Measurements from ENCODE around the gene NAA35. TPM values are rescaled to one million over a fixed set of nuclear protein-coding genes. Genes with fewer than 3 reads are reported as not detected.
"Not testable (repeated sequence)": the region's sequence is repeated elsewhere in the genome, so short reads cannot be mapped to it uniquely, and the experiment has no call there.

NAA35 gene
- total and polyA plus RNA-seq, 7 experiments from 2014 or later, result 14.4 to 28.6 (median 23.4) TPM

DNA sequence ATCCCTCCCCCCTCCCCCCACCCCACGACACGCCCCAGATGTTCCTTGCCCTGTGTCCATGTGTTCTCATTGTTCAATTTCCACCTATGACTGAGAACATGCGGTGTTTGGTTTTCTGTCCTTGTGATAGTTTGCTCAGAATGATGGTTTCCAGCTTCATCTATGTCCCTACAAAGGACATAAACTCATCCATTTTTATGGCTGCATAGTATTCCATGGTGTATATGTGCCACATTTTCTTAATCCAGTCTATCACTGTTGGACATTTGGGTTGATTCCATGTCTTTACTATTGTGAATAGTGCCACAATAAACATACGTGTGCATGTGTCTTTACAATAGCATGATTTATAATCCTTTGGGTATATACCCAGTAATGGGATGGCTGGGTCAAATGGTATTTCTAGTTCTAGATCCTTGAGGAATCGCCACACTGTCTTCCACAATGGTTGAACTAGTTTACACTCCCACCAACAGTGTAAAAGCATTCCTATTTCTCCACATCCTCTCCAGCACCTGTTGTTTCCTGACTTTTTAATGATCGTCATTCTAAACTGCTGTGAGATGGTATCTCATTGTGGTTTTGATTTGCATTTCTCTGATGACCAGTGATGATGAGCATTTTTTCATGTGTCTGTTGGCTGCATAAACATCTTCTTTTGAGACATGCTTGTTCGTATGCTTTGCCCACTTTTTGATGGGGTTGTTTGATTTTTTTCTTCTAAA, 107.2 kb downstream of the NAA35 start:
- H3K36me3 Mint-ChIP-seq; H3K27me3 ChIP-seq (ENCODE audit: control insufficient read depth in 2 of 2, insufficient read depth in 2 of 2, low read length in 2 of 2); CTCF ChIA-PET; H3K9me3 ChIP-seq (ENCODE audit: control insufficient read depth in 2 of 3, low read length in 3 of 3); H3K27ac Mint-ChIP-seq; H3K27ac ChIP-seq (ENCODE audit: low read depth, low read length); intact Hi-C loops (cut with micrococcal nuclease); H3K4me3 Mint-ChIP-seq; H3K36me3 ChIP-seq (ENCODE audit: control insufficient read depth in 2 of 3, insufficient read depth in 3 of 3, low read length in 3 of 3); H3K9me3 Mint-ChIP-seq; DNase-seq; POLR2A ChIA-PET; H3K4me1 ChIP-seq (ENCODE audit: control insufficient read depth in 2 of 2, insufficient read depth in 2 of 2, low read length in 2 of 2); H3K4me3 ChIP-seq (ENCODE audit: low read length); ATAC-seq; H3K4me1 Mint-ChIP-seq: not testable (repeated sequence)
- H3K27me3 Mint-ChIP-seq, result peaks cover 0 to 11% (median 4%) of the 10 kb centered on the region in 5 donors

DNA sequence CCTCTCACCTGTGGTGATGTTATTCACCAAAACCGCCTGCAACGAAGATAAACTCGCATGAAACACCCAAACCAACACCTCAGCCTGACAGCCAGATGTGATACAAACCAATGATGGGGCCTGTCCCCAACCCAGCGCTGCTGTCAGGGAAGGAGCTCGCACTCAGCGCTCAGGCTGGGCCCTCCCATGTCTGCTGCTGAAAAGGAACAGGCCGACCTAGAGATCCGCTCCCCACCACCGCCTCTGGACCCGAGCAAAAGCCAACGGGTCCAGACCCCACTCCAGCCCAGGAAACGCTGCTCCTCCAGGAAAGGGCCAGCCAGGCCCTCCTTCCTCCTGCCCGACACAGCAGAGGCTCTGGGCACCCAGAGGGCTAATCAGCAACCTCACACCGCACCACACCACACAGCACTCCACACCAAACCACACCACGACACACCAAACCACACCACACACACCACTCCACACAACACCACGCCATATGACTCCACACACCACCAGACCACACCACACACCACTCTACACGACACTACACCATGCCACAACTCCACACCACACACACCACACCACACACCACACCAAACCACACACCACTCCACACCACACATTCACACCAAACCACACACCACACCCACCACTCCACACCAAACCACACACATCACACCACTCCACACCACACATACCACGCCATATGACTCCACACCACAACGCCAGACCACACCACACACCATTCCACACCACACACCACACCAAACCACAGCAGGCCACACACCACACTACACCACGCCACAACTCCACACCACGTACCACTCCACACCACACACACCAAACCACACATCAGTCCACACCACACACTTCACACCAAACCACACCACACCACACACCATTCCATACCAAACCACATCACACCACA, 111.9 kb downstream of the NAA35 start:
- H3K27ac Mint-ChIP-seq, result no peak overlapping the region
- POLR2A ChIA-PET, result no interaction called here
- peak; percentile 20 for ATAC-seq

DNA sequence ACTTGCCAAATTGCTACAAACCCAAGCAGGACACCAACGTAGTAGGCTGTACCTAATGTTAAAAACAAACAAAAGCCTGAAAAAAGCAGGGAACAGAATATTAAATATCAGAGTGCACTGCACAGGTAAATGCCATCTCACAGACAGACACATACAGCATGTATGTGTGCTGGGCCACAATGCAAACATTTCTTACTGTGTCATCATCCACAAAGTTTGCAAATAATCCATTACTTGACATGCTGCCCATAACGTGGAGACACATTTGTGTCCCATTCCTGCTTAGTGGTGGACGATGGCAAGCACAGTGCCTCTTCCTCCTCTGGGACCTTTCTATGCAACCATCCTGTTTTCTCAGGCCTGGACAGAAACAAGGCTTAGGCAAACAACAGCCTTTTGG, 113.7 kb downstream of the NAA35 start:
- no peak overlapping the region for H3K27ac ChIP-seq (ENCODE audit: low read depth, low read length)
- H3K4me3 ChIP-seq (ENCODE audit: low read length), result no peak overlapping the region
- no peaks in the 10 kb centered on the region for H3K9me3 ChIP-seq (ENCODE audit: control insufficient read depth in 2 of 3, low read length in 3 of 3)
- no peak overlapping the region for H3K27ac Mint-ChIP-seq
- no peaks in the 10 kb centered on the region for H3K27me3 ChIP-seq (ENCODE audit: control insufficient read depth in 2 of 2, insufficient read depth in 2 of 2, low read length in 2 of 2)
- H3K4me3 Mint-ChIP-seq, result no peak overlapping the region
- ChIA-PET POLR2A (no interaction called here), CTCF (no interaction called here)
- H3K36me3 Mint-ChIP-seq, result no peaks in the 10 kb centered on the region
- H3K4me1 Mint-ChIP-seq, result no peaks in the 10 kb centered on the region
- peaks cover 5 to 19% (median 9%) of the 10 kb centered on the region in 5 donors for H3K27me3 Mint-ChIP-seq
- no peaks in the 10 kb centered on the region for H3K4me1 ChIP-seq (ENCODE audit: control insufficient read depth in 2 of 2, insufficient read depth in 2 of 2, low read length in 2 of 2)
- DNase-seq (no peak), ATAC-seq (no peak)
- no peaks in the 10 kb centered on the region for H3K36me3 ChIP-seq (ENCODE audit: control insufficient read depth in 2 of 3, insufficient read depth in 3 of 3, low read length in 3 of 3)
- H3K9me3 Mint-ChIP-seq, result peaks cover 0 to 2% (median 0%) of the 10 kb centered on the region in 11 donors
- intact Hi-C loops (cut with micrococcal nuclease), result no loop called here

More for the DNA sequence above, 111.9 kb downstream of the NAA35 start:
- DNase-seq, result no peak
- intact Hi-C loops (cut with micrococcal nuclease), result no loop called here
- H3K4me1 Mint-ChIP-seq, result no peaks in the 10 kb centered on the region
- Histone ChIP-seq H3K4me3 (ENCODE audit: low read length) (no peak overlapping the region), H3K4me1 (ENCODE audit: control insufficient read depth in 2 of 2, insufficient read depth in 2 of 2, low read length in 2 of 2) (no peaks in the 10 kb centered on the region), H3K9me3 (ENCODE audit: control insufficient read depth in 2 of 3, low read length in 3 of 3) (no peaks in the 10 kb centered on the region), H3K27me3 (ENCODE audit: control insufficient read depth in 2 of 2, insufficient read depth in 2 of 2, low read length in 2 of 2) (no peaks in the 10 kb centered on the region), H3K27ac (ENCODE audit: low read depth, low read length) (no peak overlapping the region), H3K36me3 (ENCODE audit: control insufficient read depth in 2 of 3, insufficient read depth in 3 of 3, low read length in 3 of 3) (no peaks in the 10 kb centered on the region)
- no peaks in the 10 kb centered on the region for H3K36me3 Mint-ChIP-seq
- H3K27me3 Mint-ChIP-seq, result peaks cover 0 to 11% (median 4%) of the 10 kb centered on the region in 5 donors
- peaks cover 0 to 2% (median 0%) of the 10 kb centered on the region in 11 donors for H3K9me3 Mint-ChIP-seq
- CTCF ChIA-PET, result no interaction called here
- no peak overlapping the region for H3K4me3 Mint-ChIP-seq

DNA sequence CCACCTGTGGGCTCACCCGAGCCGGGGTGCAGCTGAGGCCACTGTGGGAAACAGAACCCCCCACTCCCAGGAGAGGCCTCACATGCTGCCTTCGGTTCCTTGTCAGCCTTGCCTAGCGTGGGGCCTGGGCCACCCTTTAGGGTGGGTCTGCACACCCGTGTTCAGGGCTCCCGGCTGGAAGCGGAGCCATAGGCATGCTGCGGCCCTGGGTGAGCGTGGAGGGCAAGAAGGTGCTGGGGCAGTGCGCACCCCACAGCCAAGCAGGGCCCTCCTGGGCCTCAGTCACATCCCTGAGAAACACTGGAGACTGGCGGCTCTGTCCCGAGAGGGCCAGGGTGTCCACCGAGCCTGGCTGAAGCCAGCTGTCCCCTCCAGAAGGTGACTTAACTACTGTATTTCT, 116.5 kb downstream of the NAA35 start:
- Mint-ChIP-seq H3K4me1 (peaks cover 0 to 2% (median 0%) of the 10 kb centered on the region in 7 donors), H3K27ac (no peak overlapping the region), H3K4me3 (no peak overlapping the region), H3K27me3 (peaks cover 6 to 21% (median 8%) of the 10 kb centered on the region in 5 donors), H3K36me3 (no peaks in the 10 kb centered on the region), H3K9me3 (peaks cover 0 to 2% (median 0%) of the 10 kb centered on the region in 11 donors)
- H3K4me3 ChIP-seq (ENCODE audit: low read length), result no peak overlapping the region
- DNase-seq, result no peak
- ChIA-PET POLR2A (no interaction called here), CTCF (no interaction called here)
- no peaks in the 10 kb centered on the region for H3K9me3 ChIP-seq (ENCODE audit: control insufficient read depth in 2 of 3, low read length in 3 of 3)
- no peaks in the 10 kb centered on the region for H3K4me1 ChIP-seq (ENCODE audit: control insufficient read depth in 2 of 2, insufficient read depth in 2 of 2, low read length in 2 of 2)
- H3K36me3 ChIP-seq (ENCODE audit: control insufficient read depth in 2 of 3, insufficient read depth in 3 of 3, low read length in 3 of 3), result no peaks in the 10 kb centered on the region
- intact Hi-C loops (cut with micrococcal nuclease), result no loop called here
- H3K27ac ChIP-seq (ENCODE audit: low read depth, low read length), result no peak overlapping the region
- no peak for ATAC-seq
- H3K27me3 ChIP-seq (ENCODE audit: control insufficient read depth in 2 of 2, insufficient read depth in 2 of 2, low read length in 2 of 2), result no peaks in the 10 kb centered on the region

DNA sequence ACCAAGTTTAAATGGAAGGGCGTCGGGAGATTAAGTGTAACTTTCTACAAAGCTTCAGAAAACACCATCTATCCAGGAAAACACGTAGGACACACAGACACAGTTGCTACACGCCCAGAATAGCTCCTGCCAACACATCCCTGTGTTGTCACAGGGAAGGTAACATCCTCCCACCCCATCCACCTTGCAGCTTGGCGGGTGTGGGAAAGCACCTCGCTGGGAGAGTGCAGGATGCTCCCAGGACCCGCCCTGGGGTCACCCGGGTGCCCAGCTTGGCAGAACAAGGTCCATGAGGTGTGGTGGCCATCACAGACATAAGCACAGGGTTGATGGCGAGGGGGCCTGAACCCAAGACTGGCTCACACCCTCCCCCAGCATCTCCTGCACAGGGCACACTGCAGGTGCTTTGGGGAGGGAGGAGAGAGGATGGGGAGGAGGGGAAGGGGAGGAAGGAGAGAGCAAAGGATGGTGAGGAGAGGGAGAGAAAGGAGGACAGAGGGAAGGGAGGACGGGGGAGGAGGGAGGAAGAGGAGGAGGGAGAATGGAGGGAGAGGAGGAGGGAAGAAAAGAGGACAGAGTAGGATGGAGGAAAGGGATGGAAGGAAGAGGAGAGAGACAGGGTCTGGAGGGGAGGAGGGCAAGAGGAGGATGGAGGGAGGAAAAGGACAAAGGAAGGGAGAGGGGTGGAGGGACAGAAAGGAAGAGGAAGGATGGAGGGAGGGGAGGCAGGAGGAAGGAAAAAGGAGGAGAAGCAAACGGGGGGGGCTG, 121.2 kb downstream of the NAA35 start:
- H3K27me3 Mint-ChIP-seq, result peaks cover 6 to 25% (median 9%) of the 10 kb centered on the region in 5 donors
- no peak overlapping the region for H3K27ac Mint-ChIP-seq
- intact Hi-C loops (cut with micrococcal nuclease), result no loop called here
- ChIA-PET CTCF (no interaction called here), POLR2A (no interaction called here)
- Histone ChIP-seq H3K27ac (ENCODE audit: low read depth, low read length) (no peak overlapping the region), H3K9me3 (ENCODE audit: control insufficient read depth in 2 of 3, low read length in 3 of 3) (no peaks in the 10 kb centered on the region), H3K36me3 (ENCODE audit: control insufficient read depth in 2 of 3, insufficient read depth in 3 of 3, low read length in 3 of 3) (no peaks in the 10 kb centered on the region), H3K27me3 (ENCODE audit: control insufficient read depth in 2 of 2, insufficient read depth in 2 of 2, low read length in 2 of 2) (no peaks in the 10 kb centered on the region), H3K4me1 (ENCODE audit: control insufficient read depth in 2 of 2, insufficient read depth in 2 of 2, low read length in 2 of 2) (no peaks in the 10 kb centered on the region), H3K4me3 (ENCODE audit: low read length) (no peak overlapping the region)
- H3K4me3 Mint-ChIP-seq, result no peak overlapping the region
- H3K4me1 Mint-ChIP-seq, result peaks cover 0 to 7% (median 0%) of the 10 kb centered on the region in 7 donors
- no peaks in the 10 kb centered on the region for H3K36me3 Mint-ChIP-seq
- DNase-seq (no peak), ATAC-seq (no peak)
- H3K9me3 Mint-ChIP-seq, result peaks cover 0 to 2% (median 0%) of the 10 kb centered on the region in 11 donors

DNA sequence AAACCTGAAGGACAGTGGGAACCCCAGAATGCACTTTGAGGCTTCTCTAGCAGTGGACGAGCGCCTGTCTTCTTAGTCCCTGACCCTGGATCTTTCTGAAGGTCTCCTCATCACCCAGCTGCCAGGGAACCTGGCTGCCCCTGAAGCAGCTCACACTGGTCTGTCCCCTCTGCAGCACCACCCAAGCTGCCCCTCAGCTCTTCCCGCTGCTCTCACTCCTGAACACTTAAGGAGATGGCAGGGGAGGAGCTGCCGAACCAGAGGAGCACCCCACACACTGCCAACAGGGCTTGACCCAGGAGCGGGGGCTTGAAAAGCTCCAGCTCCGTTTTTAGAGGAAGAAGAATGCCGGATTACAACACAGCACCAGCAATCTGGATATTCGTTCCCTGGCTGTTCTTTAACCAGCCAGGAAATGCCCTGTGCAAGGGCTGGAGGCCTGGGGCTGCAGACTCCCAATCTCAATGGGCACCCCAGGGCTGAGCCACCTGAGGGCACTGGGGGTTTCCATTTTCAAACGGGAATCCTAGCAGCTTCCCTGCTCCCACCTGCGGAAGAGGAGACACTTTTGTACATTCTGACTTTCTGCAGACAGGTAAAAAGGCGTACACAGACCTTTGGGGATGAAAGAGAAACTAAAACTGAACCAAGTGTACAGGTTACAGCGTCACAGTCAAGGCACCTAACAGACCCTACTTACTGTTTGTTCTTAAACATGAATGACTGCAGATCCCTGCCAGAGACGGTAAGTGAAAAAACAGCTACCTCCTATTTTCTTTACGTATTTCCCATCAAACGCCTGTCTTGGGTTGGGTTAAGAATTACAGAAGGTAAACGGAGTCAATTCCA, 122.1 kb downstream of the NAA35 start:
- DNase-seq, result no peak
- peaks cover 5 to 25% (median 9%) of the 10 kb centered on the region in 5 donors for H3K27me3 Mint-ChIP-seq
- peaks cover 0 to 2% (median 0%) of the 10 kb centered on the region in 11 donors for H3K9me3 Mint-ChIP-seq
- H3K27ac Mint-ChIP-seq, result no peak overlapping the region
- no peak for ATAC-seq
- H3K36me3 Mint-ChIP-seq, result no peaks in the 10 kb centered on the region
- peaks cover 0 to 7% (median 0%) of the 10 kb centered on the region in 7 donors for H3K4me1 Mint-ChIP-seq
- no peaks in the 10 kb centered on the region for H3K36me3 ChIP-seq (ENCODE audit: control insufficient read depth in 2 of 3, insufficient read depth in 3 of 3, low read length in 3 of 3)
- H3K9me3 ChIP-seq (ENCODE audit: control insufficient read depth in 2 of 3, low read length in 3 of 3), result no peaks in the 10 kb centered on the region
- ChIA-PET CTCF (no interaction called here), POLR2A (no interaction called here)
- no peaks in the 10 kb centered on the region for H3K4me1 ChIP-seq (ENCODE audit: control insufficient read depth in 2 of 2, insufficient read depth in 2 of 2, low read length in 2 of 2)
- H3K4me3 ChIP-seq (ENCODE audit: low read length), result no peak overlapping the region
- H3K27me3 ChIP-seq (ENCODE audit: control insufficient read depth in 2 of 2, insufficient read depth in 2 of 2, low read length in 2 of 2), result no peaks in the 10 kb centered on the region
- no peak overlapping the region for H3K27ac ChIP-seq (ENCODE audit: low read depth, low read length)
- intact Hi-C loops (cut with micrococcal nuclease), result no loop called here
- H3K4me3 Mint-ChIP-seq, result no peak overlapping the region
